CMK (cell line): ENCODE results near the gene SLC10A7.

Experiments used
- DNase-seq: peaks from one replicate; pipeline ENCODE4 v3.0.0-alpha.2; 2010; ENCODE audit warnings: low read depth

The SLC10A7 gene

GRCh38 chr4:146210890-146211289 lies 310.9 kb downstream of the SLC10A7 start:
- DNase-seq, result no peak

GRCh38 chr4:146207410-146207809 lies 314.3 kb downstream of the SLC10A7 start:
- DNase-seq, result no peak
